ENCODE measurements around the gene TMED8. TPM values are rescaled to one million over a fixed set of nuclear protein-coding genes. Genes with fewer than 3 reads are reported as not detected.

The TMED8 gene, protein sequence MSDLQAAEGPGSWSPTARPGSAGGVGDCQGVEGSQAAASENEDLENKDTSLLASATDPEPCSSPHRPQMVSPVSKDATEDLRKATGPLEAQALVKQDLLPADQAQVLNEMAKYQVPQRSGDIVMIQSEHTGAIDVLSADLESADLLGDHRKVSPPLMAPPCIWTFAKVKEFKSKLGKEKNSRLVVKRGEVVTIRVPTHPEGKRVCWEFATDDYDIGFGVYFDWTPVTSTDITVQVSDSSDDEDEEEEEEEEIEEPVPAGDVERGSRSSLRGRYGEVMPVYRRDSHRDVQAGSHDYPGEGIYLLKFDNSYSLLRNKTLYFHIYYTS
- total RNA-seq (43.8 and 44.7 TPM in 2 replicates), polyA plus RNA-seq (13.1 and 18.9 TPM in 2 replicates), polyA minus RNA-seq (25.8 and 33.9 TPM in 2 replicates)
- total RNA-seq (2013): 44.1 TPM

DNA sequence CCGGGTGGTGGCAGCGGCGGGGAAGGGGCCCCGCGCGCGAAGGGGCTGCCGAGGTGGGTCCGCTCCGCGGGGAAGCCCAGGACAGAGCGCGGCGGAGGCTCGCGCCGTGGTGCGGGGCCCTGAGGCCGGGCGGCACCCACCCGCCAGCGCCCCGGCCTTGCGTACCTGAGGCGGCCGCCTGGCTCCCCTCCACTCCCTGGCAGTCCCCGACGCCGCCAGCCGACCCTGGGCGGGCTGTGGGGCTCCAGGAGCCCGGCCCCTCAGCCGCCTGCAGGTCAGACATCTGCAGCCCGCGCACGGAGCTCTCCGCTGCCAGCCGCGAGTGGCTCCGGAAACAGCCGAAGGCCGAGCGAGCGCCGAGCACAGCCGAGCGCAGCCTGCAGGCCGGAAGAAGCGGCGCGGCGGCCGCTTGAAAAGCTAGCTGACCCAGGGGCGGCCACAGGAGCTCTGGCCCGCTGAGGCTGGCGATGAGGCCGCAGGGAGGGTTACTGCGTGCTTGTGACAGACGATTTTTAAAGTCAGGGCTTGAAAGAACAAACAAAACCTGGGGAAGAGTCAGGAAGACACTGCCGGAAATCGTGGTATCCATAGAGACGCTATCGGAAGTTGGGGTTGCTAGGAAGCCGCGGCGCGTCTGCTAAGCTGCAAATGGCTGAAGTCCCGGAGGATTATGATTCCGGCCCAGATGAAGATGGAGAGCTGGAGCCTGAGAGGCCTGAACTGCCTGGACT lies at the start of gene TMED8, which contains the start of gene SAMD15:
TSS of gene TMED8 (minus strand) at position 324 of the 731 bp plus-strand sequence. CDS start at position 283, 41 bp downstream.
TSS of gene SAMD15 (plus strand) at position 609 of the 731 bp plus-strand sequence. CDS start at position 649, 40 bp downstream.
- intact Hi-C loops (cut with micrococcal nuclease): loop anchor here (1.0 to 10.0 kb wide), 5 partner anchors 57 to 388 kb away; partner anchors contain the start of genes POMT2, SNW1, SPTLC2 and VIPAS39
- Mint-ChIP-seq H3K9me3 (ENCODE audit: insufficient read depth) (no peaks in the 10 kb centered on the region), H3K27me3 (no peaks in the 10 kb centered on the region), H3K27ac (peak within 1 kb of the TSS; percentile 91), H3K4me1 (peaks cover 40% of the 10 kb centered on the region), H3K4me3 (peak within 1 kb of the TSS; percentile 95)
- DNase-seq (peak; percentile 92), ATAC-seq (ENCODE audit: low read depth) (peak; percentile 92)
- H3K79me2 ChIP-seq (ENCODE audit: control insufficient read depth, insufficient read depth, low read length): peaks cover 48% of the 10 kb centered on the region
- H3K9ac ChIP-seq (ENCODE audit: low read length): peak within 1 kb of the TSS; percentile 89
- H3K4me3 ChIP-seq (ENCODE audit: control extremely low read depth in 1 of 5, extremely low read depth in 1 of 5, insufficient read depth in 1 of 5, low read depth in 2 of 5, low read length in 4 of 5): peak within 1 kb of the TSS; percentile 79 to 100 (median 93)
- peaks cover 39 to 43% of the 10 kb centered on the region in 2 donors for H3K4me1 ChIP-seq (ENCODE audit: control insufficient read depth in 2 of 2, insufficient read depth in 2 of 2, low read length in 2 of 2)
- TF ChIP-seq, protein P1, sequence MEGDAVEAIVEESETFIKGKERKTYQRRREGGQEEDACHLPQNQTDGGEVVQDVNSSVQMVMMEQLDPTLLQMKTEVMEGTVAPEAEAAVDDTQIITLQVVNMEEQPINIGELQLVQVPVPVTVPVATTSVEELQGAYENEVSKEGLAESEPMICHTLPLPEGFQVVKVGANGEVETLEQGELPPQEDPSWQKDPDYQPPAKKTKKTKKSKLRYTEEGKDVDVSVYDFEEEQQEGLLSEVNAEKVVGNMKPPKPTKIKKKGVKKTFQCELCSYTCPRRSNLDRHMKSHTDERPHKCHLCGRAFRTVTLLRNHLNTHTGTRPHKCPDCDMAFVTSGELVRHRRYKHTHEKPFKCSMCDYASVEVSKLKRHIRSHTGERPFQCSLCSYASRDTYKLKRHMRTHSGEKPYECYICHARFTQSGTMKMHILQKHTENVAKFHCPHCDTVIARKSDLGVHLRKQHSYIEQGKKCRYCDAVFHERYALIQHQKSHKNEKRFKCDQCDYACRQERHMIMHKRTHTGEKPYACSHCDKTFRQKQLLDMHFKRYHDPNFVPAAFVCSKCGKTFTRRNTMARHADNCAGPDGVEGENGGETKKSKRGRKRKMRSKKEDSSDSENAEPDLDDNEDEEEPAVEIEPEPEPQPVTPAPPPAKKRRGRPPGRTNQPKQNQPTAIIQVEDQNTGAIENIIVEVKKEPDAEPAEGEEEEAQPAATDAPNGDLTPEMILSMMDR (IDR thresholded peaks at IDR 0.05): peak; percentile 48
- no peak for TF ChIP-seq EZH2 (IDR thresholded peaks at IDR 0.05; ENCODE audit: borderline replicate concordance, insufficient read depth, low read depth, low read length, poor library complexity, severe bottlenecking)
- H3K36me3 ChIP-seq (replicated peaks in 1 of 2; ENCODE audit: control extremely low read depth in 1 of 2, control insufficient read depth in 1 of 2, extremely low read depth in 1 of 2, insufficient read depth in 2 of 2, low read length in 1 of 2): no peaks in the 10 kb centered on the region
- H3K4me2 ChIP-seq (replicated peaks; ENCODE audit: low read depth, low read length, poor library complexity, severe bottlenecking): peak within 1 kb of the TSS; percentile 80
- no peaks in the 10 kb centered on the region for H4K20me1 ChIP-seq (ENCODE audit: control insufficient read depth, insufficient read depth, low read length, poor library complexity, severe bottlenecking)
- no peaks in the 10 kb centered on the region for H3K27me3 ChIP-seq (replicated peaks in 1 of 4; ENCODE audit: control extremely low read depth in 1 of 4, control insufficient read depth in 3 of 4, insufficient read depth in 4 of 4, low read length in 3 of 4)
- no peaks in the 10 kb centered on the region for H3K9me3 ChIP-seq (ENCODE audit: control extremely low read depth in 1 of 3, control insufficient read depth in 2 of 3, insufficient read depth in 1 of 3, low read length in 2 of 3)
- WGBS (ENCODE audit: insufficient coverage): under 1% methylated on average over 69 of the region's 69 CpGs
- H2AFZ ChIP-seq (ENCODE audit: insufficient read depth, low read depth, low read length, poor library complexity, severe bottlenecking): peak within 1 kb of the TSS; percentile 98
- peak within 1 kb of the TSS; percentile 18 to 85 for H3K27ac ChIP-seq (ENCODE audit: low read length in 2 of 2)
- POLR2A ChIA-PET: interaction anchor here (0.6 to 1.7 kb wide), 7 partner anchors 16 to 168 kb away, joined by 3 to 28 read pairs (median 4); partner anchors contain the start of genes AHSA1, GSTZ1, POMT2 and VIPAS39
- CTCF ChIA-PET: interaction anchor here (0.7 to 2.2 kb wide), 14 partner anchors 10 to 501 kb away, joined by 3 to 17 read pairs (median 3); partner anchors contain the start of genes GSTZ1 and POMT2

Measured in B cell (primary cell).